ENCODE results near the gene NLRP4. TPM values are rescaled to one million over a fixed set of nuclear protein-coding genes. Genes with fewer than 3 reads are reported as not detected.

Gene NLRP4
- total RNA-seq, 4 donors from 2014 or later = not detected

GRCh38 chr19:55870736-55871135 is 34.4 kb downstream of the NLRP4 start:
- DNase-seq (ENCODE audit: low spot score) (no peak), ATAC-seq (ENCODE audit: low FRiP score) (no peak)
- no peak for TF ChIP-seq CTCF (IDR thresholded peaks at IDR 0.05)

GRCh38 chr19:55877211-55877610 is 40.9 kb downstream of the NLRP4 start:
- DNase-seq (ENCODE audit: low spot score) = no peak
- TF ChIP-seq CTCF (IDR thresholded peaks at IDR 0.05) = no peak
- no peak for ATAC-seq (ENCODE audit: low FRiP score)

- ATAC-seq (ENCODE audit: low FRiP score) (no peak), DNase-seq (ENCODE audit: low spot score) (no peak)
- no peak for TF ChIP-seq CTCF (IDR thresholded peaks at IDR 0.05)
These were observed 46.3 kb downstream of the NLRP4 start for GRCh38 chr19:55882626-55883025.

- no peak for TF ChIP-seq CTCF (IDR thresholded peaks at IDR 0.05)
- DNase-seq (ENCODE audit: low spot score) = no peak
- ATAC-seq (ENCODE audit: low FRiP score) = no peak
These were observed 62.6 kb downstream of the NLRP4 start for GRCh38 chr19:55898911-55899310.

GRCh38 chr19:55901369-55902079 is 65.2 kb downstream of the NLRP4 start:
- DNase-seq (ENCODE audit: low spot score) (no peak), ATAC-seq (ENCODE audit: low FRiP score) (no peak)
- no peak for TF ChIP-seq CTCF (IDR thresholded peaks at IDR 0.05)

- no peak for ATAC-seq (ENCODE audit: low FRiP score)
- TF ChIP-seq CTCF (IDR thresholded peaks at IDR 0.05) = no peak
- DNase-seq (ENCODE audit: low spot score) = no peak
These were observed 65.9 kb downstream of the NLRP4 start for GRCh38 chr19:55902080-55902751.

- ATAC-seq (ENCODE audit: low FRiP score) = no peak
- no peak for TF ChIP-seq CTCF (IDR thresholded peaks at IDR 0.05)
- no peak for DNase-seq (ENCODE audit: low spot score)
These were observed 70.9 kb downstream of the NLRP4 start for GRCh38 chr19:55907286-55907685.
